Endothelial cell of umbilical vein (primary cell): ENCODE data around the gene MB. TPM values are rescaled to one million over a fixed set of nuclear protein-coding genes. Genes with fewer than 3 reads are reported as not detected.
A peak's percentile ranks its signal among the peaks of the same experiment; 100 is the strongest.

ENCODE experiments used
- BruUV-seq: library from RNA; stranded (reverse); fragments of 400-500 nt; replicated peaks from 2 replicates; lab custom pipeline; 2021; lab: Mats Ljungman, UMichigan
- CTCF ChIA-PET: fragments of 300-600, 350-600 bp; sonication (Branson Sonifier 250); formaldehyde crosslinking; loops from one replicate; lab custom pipeline; 2021; ENCODE audit warnings: antibody characterized with exemption, inconsistent platforms; lab: Charles Lee
- POLR2A ChIA-PET: fragments of 300-600, 350-600 bp; sonication (Branson Sonifier 250); formaldehyde crosslinking; loops from one replicate; lab custom pipeline; 2021; ENCODE audit warnings: antibody characterized with exemption, inconsistent platforms; lab: Charles Lee
- DNase-seq: peaks from one replicate; pipeline ENCODE4 v3.0.0-alpha.2; 2011; ENCODE audit warnings: low read depth, low spot score
- FAIRE-seq: peaks from 2 replicates; lab custom pipeline; 2011; peaks lifted over from hg19 to GRCh38; lab: Jason Lieb, UNC
- H2AFZ ChIP-seq: 2 replicates; pipeline ENCODE4 v1.6.0; 2012; ENCODE audit warnings: low read depth, low read length, control low read depth, inconsistent platforms
- H3K27ac ChIP-seq: 2 replicates; pipeline ENCODE4 v1.5.1; 2011; ENCODE audit warnings: low read depth, mild to moderate bottlenecking, control low read depth, low read length, moderate library complexity; ENCODE audit not compliant: insufficient read depth
- H3K27me3 ChIP-seq, 2 experiments: 2 replicates each; pipeline versions ENCODE4 v1.6.0 to v1.6.1; 2011; ENCODE audit warnings: low read length in 2 of 2, mixed read lengths in 1 of 2; ENCODE audit not compliant: control insufficient read depth in 2 of 2, insufficient read depth in 2 of 2
- H3K36me3 ChIP-seq, 2 experiments: 2 replicates in 1 of 2; 3 replicates in 1 of 2; pipeline ENCODE4 v1.5.1; 2011; ENCODE audit warnings: low read length in 2 of 2, mild to moderate bottlenecking in 1 of 2, moderate library complexity in 1 of 2; ENCODE audit not compliant: control insufficient read depth in 2 of 2, insufficient read depth in 2 of 2; ENCODE audit errors: extremely low read depth in 1 of 2
- H3K4me1 ChIP-seq: 3 replicates; pipeline ENCODE4 v1.5.1; 2011; ENCODE audit warnings: mild to moderate bottlenecking, low read length; ENCODE audit not compliant: control insufficient read depth, insufficient read depth; ENCODE audit errors: extremely low read depth
- H3K4me2 ChIP-seq: 2 replicates; pipeline ENCODE4 v1.6.1; 2011; ENCODE audit warnings: low read length, control low read depth, mixed read lengths; ENCODE audit not compliant: insufficient read depth
- H3K4me3 ChIP-seq, 3 experiments: fragments of 200-600 bp in 1 of 3; sonication (generic), shearing (Covaris generic) in 1 of 3; replicated peaks in 1 of 3; 2 replicates each; pipeline ENCODE4 v1.5.1; 2011 to 2016; ENCODE audit warnings: control low read depth in 3 of 3, low read length in 3 of 3, mild to moderate bottlenecking in 2 of 3, inconsistent platforms in 1 of 3, low read depth in 1 of 3, moderate library complexity in 1 of 3; ENCODE audit not compliant: insufficient read depth in 1 of 3
- H3K79me2 ChIP-seq: 2 replicates; pipeline ENCODE4 v1.6.0; 2012; ENCODE audit warnings: low read length, inconsistent platforms; ENCODE audit not compliant: control insufficient read depth, insufficient read depth
- H3K9ac ChIP-seq: replicated peaks from 2 replicates; pipeline ENCODE3; 2011; ENCODE audit warnings: low read length, control low read depth; ENCODE audit not compliant: insufficient read depth; ENCODE audit errors: extremely low read depth
- H3K9me1 ChIP-seq: replicated peaks from 3 replicates; pipeline ENCODE4 v1.6.0; 2011; ENCODE audit warnings: mild to moderate bottlenecking, low read length; ENCODE audit not compliant: control insufficient read depth, insufficient read depth; ENCODE audit errors: extremely low read depth
- H3K9me3 ChIP-seq: replicated peaks from 2 replicates; pipeline ENCODE4 v1.5.1; 2012; ENCODE audit warnings: low read length, inconsistent platforms; ENCODE audit not compliant: control insufficient read depth, insufficient read depth
- H4K20me1 ChIP-seq: replicated peaks from 2 replicates; pipeline ENCODE3; 2011; ENCODE audit warnings: mild to moderate bottlenecking, low read length; ENCODE audit not compliant: control insufficient read depth, insufficient read depth; ENCODE audit errors: extremely low read depth
- CTCF ChIP-seq, 2 donors: IDR thresholded peaks; 1 replicate in 1 of 2; 2 replicates in 1 of 2; pipeline ENCODE4 v1.5.1; 2011; ENCODE audit warnings: low read length in 2 of 2, mild to moderate bottlenecking in 2 of 2, moderate library complexity in 2 of 2, control low read depth in 1 of 2, inconsistent platforms in 1 of 2, low read depth in 1 of 2; ENCODE audit not compliant: insufficient read depth in 1 of 2; ENCODE audit errors: extremely low read depth in 1 of 2
- FOS ChIP-seq: IDR thresholded peaks from 2 replicates; pipeline ENCODE4 v1.6.1; 2011; ENCODE audit warnings: mild to moderate bottlenecking, low read length, moderate library complexity, borderline replicate concordance; ENCODE audit not compliant: insufficient read depth
- JUN ChIP-seq: IDR thresholded peaks from 2 replicates; pipeline ENCODE4 v1.6.1; 2011; ENCODE audit warnings: borderline replicate concordance, low read depth; ENCODE audit not compliant: insufficient read length, insufficient read depth
- POLR2AphosphoS5 ChIP-seq: IDR thresholded peaks from 2 replicates; pipeline ENCODE4 v1.6.1; 2012; ENCODE audit warnings: low read depth, mild to moderate bottlenecking, control low read depth, low read length, moderate library complexity; ENCODE audit not compliant: insufficient read depth
- dilution Hi-C: fragments of 300-500 bp; cut with MboI; formaldehyde crosslinking; loops from one replicate; pipeline ENCODE4 v1.15.0; 2019; ENCODE audit warnings: low sequenced_read_pairs; ENCODE audit not compliant: extremely low pct_ligation_motif_present
- intact Hi-C: fragments of 100-400 bp; cut with micrococcal nuclease; formaldehyde crosslinking; loops from one replicate; pipeline ENCODE4 v1.10.0; 2022
- polyA plus RNA-seq, 4 experiments: library from polyadenylated mRNA; depleted of rRNA in 3 of 4; stranded (reverse) in 3 of 4; unstranded in 1 of 4; fragments of >200 nt; gene quantifications; 2 replicates each; pipeline versions ENCODE4 v1.2.1 to v1.2.3, GENCODE V29; 2011 to 2012; ENCODE audit warnings: missing spikeins in 1 of 4
- total RNA-seq: library from RNA; stranded (reverse); gene quantifications from 2 replicates; pipeline ENCODE4 v1.2.3, GENCODE V29; 2021

Gene MB
- total and polyA plus RNA-seq, 2 donors (not counting 3 experiments of a cell fraction or from before 2014, with no cell fraction given), result not detected

- H3K9me3 ChIP-seq, result no peaks in the 10 kb centered on the region
- POLR2A ChIA-PET, result no interaction called here
- H3K9ac ChIP-seq, result no peak overlapping the region
- H3K27ac ChIP-seq, result no peak overlapping the region
- no peak overlapping the region for H3K4me3 ChIP-seq
- FAIRE-seq (no peak), DNase-seq (no peak)
- no peaks in the 10 kb centered on the region for H4K20me1 ChIP-seq
- intact Hi-C loops (no loop called here), dilution Hi-C loops (no loop called here)
- H3K9me1 ChIP-seq, result no peaks in the 10 kb centered on the region
- peaks cover 2 to 3% of the 10 kb centered on the region in 2 experiments for H3K27me3 ChIP-seq
- CTCF ChIA-PET, result interaction anchor here (2.0 kb wide), 1 partner anchor 203 kb away, joined by 4 read pairs; no protein-coding TSS in a partner anchor
- TF ChIP-seq JUN (no peak), POLR2AphosphoS5 (no peak), FOS (no peak)
- H3K4me2 ChIP-seq, result no peak overlapping the region
- H2AFZ ChIP-seq, result no peak overlapping the region
- BruUV-seq, result no TSS peak
- no peaks in the 10 kb centered on the region for H3K79me2 ChIP-seq
- no peaks in the 10 kb centered on the region for H3K36me3 ChIP-seq
- peaks cover 5% of the 10 kb centered on the region for H3K4me1 ChIP-seq
Observed at GRCh38 chr22:35632935-35633334, 15.8 kb upstream of the MB start.

- DNase-seq (peak; percentile 23), FAIRE-seq (no peak)
- H3K4me3 ChIP-seq, result no peak overlapping the region
- ChIA-PET POLR2A (no interaction called here), CTCF (interaction anchor here (1.0 to 2.7 kb wide), 9 partner anchors 12 to 434 kb away, joined by 3 to 17 read pairs (median 4); partner anchors contain the start of gene APOL6)
- BruUV-seq, result no TSS peak
- H3K79me2 ChIP-seq, result no peaks in the 10 kb centered on the region
- peaks cover 8% of the 10 kb centered on the region for H3K4me1 ChIP-seq
- no peaks in the 10 kb centered on the region for H3K27me3 ChIP-seq
- no peaks in the 10 kb centered on the region for H3K36me3 ChIP-seq
- no peak overlapping the region for H2AFZ ChIP-seq
- H3K9ac ChIP-seq, result no peak overlapping the region
- dilution Hi-C loops, result no loop called here
- intact Hi-C loops, result no loop called here
- H3K27ac ChIP-seq, result no peak overlapping the region
- H3K9me1 ChIP-seq, result no peaks in the 10 kb centered on the region
- H4K20me1 ChIP-seq, result no peaks in the 10 kb centered on the region
- no peak overlapping the region for H3K4me2 ChIP-seq
- H3K9me3 ChIP-seq, result no peaks in the 10 kb centered on the region
- peak; percentile 61 to 67 for TF ChIP-seq CTCF (IDR thresholded peaks at IDR 0.05; ENCODE audit: extremely low read depth in 1 of 2, insufficient read depth in 1 of 2, low read depth in 1 of 2, low read length in 2 of 2)
- TF ChIP-seq FOS, result no peak
Observed at GRCh38 chr22:35631597-35631996, 14.5 kb upstream of the MB start.
